ENCODE measurements around the gene ACAP1. TPM values are rescaled to one million over a fixed set of nuclear protein-coding genes. Genes with fewer than 3 reads are reported as not detected.

ACAP1 gene
- total and polyA plus RNA-seq, 9 of the 15 experiments (the other 6 are each of a cell fraction or from before 2014, with no cell fraction given): 0.15 to 8.5 (median 2.4) TPM

DNA sequence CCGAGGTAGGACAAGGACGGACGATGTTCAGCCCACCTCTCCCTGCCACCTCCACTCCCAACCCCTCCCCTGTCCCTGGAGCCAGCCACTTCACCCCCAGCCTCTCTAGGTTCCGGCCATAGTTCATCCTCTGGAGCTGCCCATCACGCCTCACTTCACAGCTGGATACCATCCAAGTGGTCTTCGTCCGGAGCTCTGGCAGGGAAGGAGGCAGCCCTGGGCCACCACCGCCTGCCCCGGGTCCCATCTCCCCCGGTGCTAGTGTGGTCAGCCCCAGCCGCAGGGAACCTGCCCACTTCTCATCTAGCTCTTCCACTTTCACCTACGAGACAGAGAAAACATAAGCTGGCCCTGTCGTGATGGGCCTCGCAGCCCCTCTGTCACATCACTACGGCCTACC, 14.9 kb upstream of the ACAP1 start:
- Histone ChIP-seq H3K27ac (ENCODE audit: extremely low read depth, low read depth, low read length) (no peak overlapping the region), H3K36me3 (ENCODE audit: control insufficient read depth, insufficient read depth, low read length) (peaks cover 85% of the 10 kb centered on the region; the same call in 2 of the 3 replicates), H3K27me3 (ENCODE audit: control insufficient read depth in 2 of 2, insufficient read depth in 2 of 2, low read length in 2 of 2) (no peaks in the 10 kb centered on the region), H3K79me2 (ENCODE audit: control insufficient read depth, insufficient read depth, low read length) (no peaks in the 10 kb centered on the region), H3K4me2 (ENCODE audit: insufficient read depth, low read length) (no peak overlapping the region), H3K4me1 (replicated peaks in 1 of 2; ENCODE audit: control insufficient read depth in 2 of 2, insufficient read depth in 2 of 2, low read length in 2 of 2) (peaks cover 0 to 11% of the 10 kb centered on the region in 2 experiments; a peak in 1 of 5 replicates), H2AFZ (ENCODE audit: low read depth, low read length) (no peak overlapping the region), H3K9ac (ENCODE audit: insufficient read depth in 1 of 2, low read depth in 2 of 2, low read length in 2 of 2) (no peak overlapping the region), H3K4me3 (no peak overlapping the region), H3K9me1 (ENCODE audit: control insufficient read depth, insufficient read depth, low read length) (no peaks in the 10 kb centered on the region), H4K20me1 (replicated peaks; ENCODE audit: control insufficient read depth, insufficient read depth, low read length) (no peaks in the 10 kb centered on the region), H3K9me3 (replicated peaks; ENCODE audit: control insufficient read depth, insufficient read depth, low read depth, low read length) (no peaks in the 10 kb centered on the region)
- in situ Hi-C loops (cut with MboI): no loop called here
- 98% methylated on average over 6 of the region's 15 CpGs for WGBS (ENCODE audit: insufficient coverage, low coverage, missing lambda C conversion rate)
- CTCF ChIA-PET (ENCODE audit: low intra/inter-chr PET ratio): no interaction called here
- DNase-seq (ENCODE audit: extremely low read depth in 1 of 4, low spot score in 3 of 4): no peak
- no peak for FAIRE-seq
- intact Hi-C loops (cut with micrococcal nuclease): no loop called here
- POLR2A ChIA-PET: no interaction called here
- BruUV-seq (replicated peaks): no TSS peak
- ATAC-seq: no peak
- no peak for TF ChIP-seq ZNF707 (CRISPR knock-in tag; conservative IDR thresholded peaks at IDR 0.05)
- TF ChIP-seq ETV1 (tag; conservative IDR thresholded peaks at IDR 0.05; ENCODE audit: low read depth): no peak
- TF ChIP-seq POLR3G (IDR thresholded peaks at IDR 0.05; ENCODE audit: extremely low read depth, insufficient read length, insufficient replicate concordance): no peak
- no peak for TF ChIP-seq EGR1 (conservative IDR thresholded peaks at IDR 0.05)
- no peak for TF ChIP-seq ESRRB (CRISPR knock-in tag; IDR thresholded peaks at IDR 0.05; ENCODE audit: borderline replicate concordance)
- no peak for TF ChIP-seq ZNF124 (CRISPR knock-in tag; IDR thresholded peaks at IDR 0.05)
- no peak for TF ChIP-seq JUND (IDR thresholded peaks at IDR 0.05; ENCODE audit: borderline replicate concordance, low read depth, low read length)
- no peak for TF ChIP-seq JUND (tag; IDR thresholded peaks at IDR 0.05; ENCODE audit: borderline replicate concordance, low read depth, low read length)
- TF ChIP-seq TCFL5 (CRISPR knock-in tag; conservative IDR thresholded peaks at IDR 0.05): no peak
- TF ChIP-seq, protein P1, sequence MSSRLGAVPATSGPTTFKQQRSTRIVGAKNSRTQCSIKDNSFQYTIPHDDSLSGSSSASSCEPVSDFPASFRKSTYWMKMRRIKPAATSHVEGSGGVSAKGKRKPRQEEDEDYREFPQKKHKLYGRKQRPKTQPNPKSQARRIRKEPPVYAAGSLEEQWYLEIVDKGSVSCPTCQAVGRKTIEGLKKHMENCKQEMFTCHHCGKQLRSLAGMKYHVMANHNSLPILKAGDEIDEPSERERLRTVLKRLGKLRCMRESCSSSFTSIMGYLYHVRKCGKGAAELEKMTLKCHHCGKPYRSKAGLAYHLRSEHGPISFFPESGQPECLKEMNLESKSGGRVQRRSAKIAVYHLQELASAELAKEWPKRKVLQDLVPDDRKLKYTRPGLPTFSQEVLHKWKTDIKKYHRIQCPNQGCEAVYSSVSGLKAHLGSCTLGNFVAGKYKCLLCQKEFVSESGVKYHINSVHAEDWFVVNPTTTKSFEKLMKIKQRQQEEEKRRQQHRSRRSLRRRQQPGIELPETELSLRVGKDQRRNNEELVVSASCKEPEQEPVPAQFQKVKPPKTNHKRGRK (tag; IDR thresholded peaks at IDR 0.05): no peak
- TF ChIP-seq BRF1 (IDR thresholded peaks at IDR 0.05; ENCODE audit: borderline replicate concordance, extremely low read depth, insufficient read length): no peak
- TF ChIP-seq ZNF584 (CRISPR knock-in tag; IDR thresholded peaks at IDR 0.05; ENCODE audit: low read depth): no peak
- TF ChIP-seq, protein P2, sequence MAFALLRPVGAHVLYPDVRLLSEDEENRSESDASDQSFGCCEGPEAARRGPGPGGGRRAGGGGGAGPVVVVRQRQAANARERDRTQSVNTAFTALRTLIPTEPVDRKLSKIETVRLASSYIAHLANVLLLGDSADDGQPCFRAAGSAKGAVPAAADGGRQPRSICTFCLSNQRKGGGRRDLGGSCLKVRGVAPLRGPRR (CRISPR knock-in tag; IDR thresholded peaks at IDR 0.05): no peak
- no peak for TF ChIP-seq C11orf30 (IDR thresholded peaks at IDR 0.05; ENCODE audit: low read depth)
- TF ChIP-seq, protein P3, sequence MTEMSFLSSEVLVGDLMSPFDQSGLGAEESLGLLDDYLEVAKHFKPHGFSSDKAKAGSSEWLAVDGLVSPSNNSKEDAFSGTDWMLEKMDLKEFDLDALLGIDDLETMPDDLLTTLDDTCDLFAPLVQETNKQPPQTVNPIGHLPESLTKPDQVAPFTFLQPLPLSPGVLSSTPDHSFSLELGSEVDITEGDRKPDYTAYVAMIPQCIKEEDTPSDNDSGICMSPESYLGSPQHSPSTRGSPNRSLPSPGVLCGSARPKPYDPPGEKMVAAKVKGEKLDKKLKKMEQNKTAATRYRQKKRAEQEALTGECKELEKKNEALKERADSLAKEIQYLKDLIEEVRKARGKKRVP (CRISPR knock-in tag; IDR thresholded peaks at IDR 0.05): no peak
- no peak for TF ChIP-seq ZNF274 (IDR thresholded peaks at IDR 0.05; ENCODE audit: borderline replicate concordance, low read depth, low read length)

All from K562 (cell line).